ENCODE measurements around the gene RNF214.

DNA sequence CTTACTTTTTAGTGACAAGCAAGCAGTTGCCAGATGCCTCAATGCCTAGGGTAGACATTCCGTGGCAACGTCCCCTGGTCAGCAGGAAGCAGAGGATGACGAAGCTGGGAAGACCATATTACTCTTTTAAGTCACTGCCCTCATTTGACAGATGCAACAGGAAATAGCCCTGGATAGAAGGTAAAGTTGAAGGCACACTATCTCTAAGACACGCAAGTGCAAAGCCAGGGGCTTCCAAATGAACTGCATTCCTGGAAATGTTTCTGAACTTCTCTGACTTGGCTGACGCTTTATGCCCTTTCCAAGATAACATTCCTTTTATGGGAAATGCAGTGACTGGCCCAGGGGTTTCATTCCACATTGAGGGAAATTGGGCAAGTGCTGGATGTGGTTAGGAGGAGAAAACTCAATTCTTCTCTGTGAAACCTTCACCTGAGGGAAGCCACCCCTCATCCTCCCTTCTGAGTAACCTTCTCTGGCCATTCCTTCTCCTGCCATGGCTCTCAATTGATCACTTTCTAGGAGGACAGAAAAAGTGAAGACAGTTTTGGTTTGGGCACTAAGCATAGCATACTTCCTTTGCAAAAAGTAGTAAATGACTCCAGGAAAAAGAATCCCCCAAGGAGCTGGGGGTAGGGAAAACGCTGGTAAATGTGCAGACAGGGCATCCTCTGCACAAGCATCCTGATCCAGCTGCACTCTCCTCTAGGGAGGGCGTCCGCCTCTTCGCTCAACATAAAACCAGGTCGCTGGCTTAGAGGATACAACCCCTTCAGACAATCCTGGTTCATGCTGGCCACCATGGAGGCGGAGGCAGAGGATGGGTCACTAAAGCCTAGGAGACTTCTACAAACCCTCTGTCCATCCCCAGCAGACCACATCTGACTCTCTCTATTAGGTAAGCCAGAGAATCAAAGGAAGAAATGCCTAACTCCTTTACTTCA is 15.1 kb upstream of the RNF214 start:
- TF ChIP-seq, protein P1, sequence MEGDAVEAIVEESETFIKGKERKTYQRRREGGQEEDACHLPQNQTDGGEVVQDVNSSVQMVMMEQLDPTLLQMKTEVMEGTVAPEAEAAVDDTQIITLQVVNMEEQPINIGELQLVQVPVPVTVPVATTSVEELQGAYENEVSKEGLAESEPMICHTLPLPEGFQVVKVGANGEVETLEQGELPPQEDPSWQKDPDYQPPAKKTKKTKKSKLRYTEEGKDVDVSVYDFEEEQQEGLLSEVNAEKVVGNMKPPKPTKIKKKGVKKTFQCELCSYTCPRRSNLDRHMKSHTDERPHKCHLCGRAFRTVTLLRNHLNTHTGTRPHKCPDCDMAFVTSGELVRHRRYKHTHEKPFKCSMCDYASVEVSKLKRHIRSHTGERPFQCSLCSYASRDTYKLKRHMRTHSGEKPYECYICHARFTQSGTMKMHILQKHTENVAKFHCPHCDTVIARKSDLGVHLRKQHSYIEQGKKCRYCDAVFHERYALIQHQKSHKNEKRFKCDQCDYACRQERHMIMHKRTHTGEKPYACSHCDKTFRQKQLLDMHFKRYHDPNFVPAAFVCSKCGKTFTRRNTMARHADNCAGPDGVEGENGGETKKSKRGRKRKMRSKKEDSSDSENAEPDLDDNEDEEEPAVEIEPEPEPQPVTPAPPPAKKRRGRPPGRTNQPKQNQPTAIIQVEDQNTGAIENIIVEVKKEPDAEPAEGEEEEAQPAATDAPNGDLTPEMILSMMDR (IDR thresholded peaks at IDR 0.05), result no peak
- TF ChIP-seq POLR2A (IDR thresholded peaks at IDR 0.05) (no peak), POLR2AphosphoS5 (IDR thresholded peaks at IDR 0.05) (no peak)

Measured in prostate gland (tissue), 2 donors.